Fibroblast of upper back skin (primary cell): ENCODE measurements around the gene PODXL.
A peak's percentile ranks its signal among the peaks of the same experiment; 100 is the strongest.
"Not testable (repeated sequence)": the region's sequence is repeated elsewhere in the genome, so short reads cannot be mapped to it uniquely, and the experiment has no call there.

Experiments
- DNase-seq: peaks from one replicate; pipeline ENCODE4 v3.0.0-alpha.2; 2013

Gene PODXL

DNA sequence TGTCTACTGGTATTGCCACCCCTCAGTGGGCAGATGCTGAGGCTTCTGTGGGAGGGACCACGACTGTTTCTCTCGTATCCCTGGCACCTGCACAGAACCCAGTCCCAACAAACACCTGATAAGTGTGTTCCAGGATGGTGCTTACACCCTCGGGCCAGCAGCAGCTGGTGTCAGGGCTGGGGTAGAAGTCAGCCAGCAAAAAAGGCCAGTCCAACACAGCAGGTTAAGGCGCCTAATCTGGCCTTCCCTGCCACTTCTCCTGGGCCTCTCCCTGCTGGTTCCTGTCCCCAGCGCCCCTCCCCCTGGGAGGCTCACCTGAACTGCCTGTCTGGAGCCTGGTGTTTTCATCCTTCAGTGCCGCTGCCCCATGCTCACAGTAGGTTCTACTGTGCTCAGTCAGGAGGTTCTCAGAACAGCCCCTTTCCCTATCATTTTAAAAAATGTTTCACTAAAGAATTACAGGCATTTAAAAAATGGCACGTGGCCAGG is 20.0 kb downstream of the PODXL start:
- no peak for DNase-seq

DNA sequence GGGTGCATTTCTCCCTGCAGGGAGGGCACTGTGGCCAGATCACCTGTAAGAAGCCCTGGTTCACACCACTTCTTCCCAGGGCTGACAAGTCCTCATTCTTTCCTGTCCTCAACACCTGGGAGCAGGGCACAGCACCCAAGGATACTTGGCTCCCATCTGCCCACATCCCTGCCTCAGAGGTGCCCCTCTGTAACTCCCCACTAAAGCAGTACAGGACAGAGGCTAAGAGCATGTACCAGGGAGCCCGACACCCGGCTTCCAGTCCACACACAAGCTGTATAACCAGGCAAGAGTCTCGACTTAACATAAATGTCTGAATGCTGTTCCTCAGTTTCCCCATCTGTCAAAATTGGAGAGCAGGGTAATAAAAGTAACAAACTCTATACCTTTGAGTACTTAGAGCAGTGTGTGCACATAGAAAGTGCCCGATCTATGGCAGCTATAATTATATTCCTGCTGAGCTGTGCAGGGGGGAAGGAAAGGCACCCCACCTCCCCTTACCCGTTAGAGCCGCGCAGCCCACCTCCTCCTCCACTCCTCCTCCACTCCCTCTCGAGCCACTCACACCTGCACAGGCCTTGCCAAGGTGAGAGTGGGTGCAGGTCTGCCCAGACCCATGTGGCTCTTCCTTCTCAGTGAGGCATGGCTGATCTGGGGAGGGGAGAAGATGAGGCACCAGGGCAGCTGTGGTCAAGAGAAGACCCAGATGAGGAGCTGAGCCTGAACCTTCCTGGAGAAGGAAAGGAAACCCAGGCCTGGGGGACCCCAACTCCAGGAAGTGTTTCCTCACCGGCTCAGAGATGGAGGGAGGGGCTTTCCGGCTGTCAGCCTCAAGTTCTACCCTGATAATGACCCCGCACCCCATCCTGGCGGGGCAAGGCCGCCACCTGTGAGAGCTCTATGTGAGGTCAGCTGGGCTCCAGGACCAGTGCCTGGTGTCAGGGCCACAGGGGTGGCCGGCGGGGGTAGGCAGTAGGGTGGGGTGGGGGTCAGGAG is 22.6 kb downstream of the PODXL start:
- DNase-seq: no peak

DNA sequence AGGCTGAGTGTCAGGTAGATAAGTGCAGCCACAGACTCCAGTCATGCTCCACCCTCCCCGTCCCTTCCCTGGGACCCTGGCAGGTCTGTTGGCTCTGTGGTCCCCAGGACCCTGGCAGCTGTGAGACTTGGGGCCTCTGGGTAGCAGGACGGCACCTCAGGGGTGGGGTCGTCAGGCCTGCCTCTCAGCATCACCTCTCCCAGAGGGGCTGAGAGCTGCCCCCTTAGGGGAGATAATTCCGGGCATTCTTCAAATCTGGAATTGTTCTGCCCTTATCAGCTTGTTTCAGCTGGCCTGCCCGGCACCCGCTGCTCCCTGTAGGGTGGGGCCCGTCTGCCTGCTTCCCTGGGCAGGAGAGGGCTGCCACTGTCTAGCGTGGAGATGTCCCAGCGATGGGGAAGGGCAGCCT is 23.3 kb downstream of the PODXL start:
- no peak for DNase-seq

DNA sequence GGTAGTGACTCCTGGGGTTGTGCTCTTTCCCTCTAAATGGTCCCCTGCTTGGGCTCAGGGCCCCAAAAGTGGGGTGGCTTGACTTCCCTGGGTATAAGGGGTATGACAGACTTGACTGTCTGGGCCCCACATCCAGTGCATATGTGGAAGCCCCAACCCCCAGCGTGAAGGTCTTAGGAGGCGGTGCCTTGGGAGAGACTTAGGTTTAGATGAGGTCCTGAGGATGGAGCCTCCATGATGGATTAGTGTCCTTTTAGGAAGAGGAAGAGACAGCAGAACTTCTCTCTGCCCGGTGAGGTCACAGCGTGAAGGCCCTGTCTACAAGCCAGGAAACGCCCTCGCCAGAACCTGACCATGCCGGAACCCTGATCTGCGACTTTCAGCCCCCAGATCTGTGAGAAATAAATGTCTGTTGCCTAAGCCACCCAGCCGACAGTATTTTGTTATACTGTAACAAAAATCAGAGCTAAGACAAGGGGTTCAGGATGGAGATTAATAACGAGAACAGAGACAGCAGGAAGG is 23.8 kb downstream of the PODXL start:
- no peak for DNase-seq

DNA sequence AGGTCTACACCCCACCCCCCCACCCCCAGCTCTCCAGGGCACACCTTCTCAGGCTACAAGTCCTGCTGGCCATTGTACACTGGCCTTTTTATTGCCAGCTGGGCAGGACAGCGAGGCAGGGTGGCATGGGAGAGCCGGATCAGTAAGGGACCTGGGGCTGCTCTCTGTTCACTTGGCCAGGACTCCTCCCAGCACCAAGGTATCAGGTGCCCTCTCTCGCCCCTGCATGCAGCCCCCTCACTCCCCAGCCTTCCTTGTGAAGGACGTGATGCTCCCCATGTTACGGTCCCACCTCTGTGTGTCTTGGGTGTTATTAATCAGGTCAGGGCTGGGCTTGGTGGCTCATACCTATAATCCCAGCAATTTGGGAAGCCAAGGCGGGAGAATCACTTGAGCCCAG is 26.3 kb downstream of the PODXL start:
- DNase-seq: no peak

DNA sequence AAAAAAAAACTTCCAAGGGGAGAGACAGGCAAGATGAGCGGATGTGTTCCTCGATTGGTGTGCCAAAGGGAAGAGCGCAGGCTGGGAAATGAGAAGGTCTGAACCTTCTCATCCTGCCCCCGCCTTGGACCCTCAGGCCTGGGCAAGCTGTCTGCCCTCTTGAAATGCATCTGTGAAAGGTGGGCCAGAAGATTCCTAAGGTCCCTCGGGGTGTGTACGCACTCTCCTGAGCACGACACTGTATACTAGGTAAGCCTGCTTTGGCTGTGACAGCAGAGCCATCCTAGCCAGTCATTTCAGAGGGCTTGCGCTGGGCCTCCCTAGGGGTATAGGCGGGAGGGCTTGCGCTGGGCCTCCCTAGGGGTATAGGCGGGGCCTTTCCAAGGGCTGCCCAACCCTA is 26.8 kb downstream of the PODXL start:
- no peak for DNase-seq

DNA sequence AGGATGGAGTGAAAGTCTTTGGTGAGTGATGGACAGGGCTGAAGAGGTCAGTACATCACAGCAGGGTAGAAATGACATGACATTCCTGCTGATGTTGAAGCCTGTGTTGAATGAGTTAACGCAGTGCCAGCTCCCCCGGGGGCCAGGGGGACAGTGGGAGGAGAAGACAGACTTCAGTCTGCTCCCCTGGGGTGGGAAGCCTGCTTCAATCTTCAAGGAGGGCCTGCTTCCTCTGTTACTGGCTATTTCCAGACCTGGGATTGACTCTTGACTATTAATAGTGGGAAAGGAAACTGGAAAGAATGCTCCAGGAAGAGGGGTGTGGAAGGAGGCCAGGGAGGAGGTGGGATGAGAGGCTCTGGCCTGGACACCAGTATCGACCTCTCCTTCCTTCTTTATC is 27.2 kb downstream of the PODXL start:
- no peak for DNase-seq

DNA sequence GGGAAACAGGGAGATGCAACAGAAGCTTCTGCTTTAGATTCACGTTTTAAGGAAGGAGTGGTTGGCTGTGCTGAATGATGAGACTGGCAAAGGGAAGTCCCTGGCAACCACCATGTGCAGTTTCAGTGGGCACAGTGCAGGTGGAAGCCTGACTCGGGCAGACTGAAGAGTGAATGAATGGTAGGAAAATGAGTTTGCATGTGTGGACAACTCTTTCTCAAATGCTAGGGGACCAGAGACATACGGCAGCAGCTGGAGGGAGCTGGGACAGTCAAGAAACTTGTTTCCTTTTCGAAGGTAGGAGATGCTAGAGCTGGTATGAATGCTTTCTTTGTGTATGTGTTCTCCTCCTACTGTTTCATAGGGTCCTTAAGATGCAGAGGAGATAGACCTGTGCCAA is 29.0 kb downstream of the PODXL start:
- DNase-seq: no peak

DNA sequence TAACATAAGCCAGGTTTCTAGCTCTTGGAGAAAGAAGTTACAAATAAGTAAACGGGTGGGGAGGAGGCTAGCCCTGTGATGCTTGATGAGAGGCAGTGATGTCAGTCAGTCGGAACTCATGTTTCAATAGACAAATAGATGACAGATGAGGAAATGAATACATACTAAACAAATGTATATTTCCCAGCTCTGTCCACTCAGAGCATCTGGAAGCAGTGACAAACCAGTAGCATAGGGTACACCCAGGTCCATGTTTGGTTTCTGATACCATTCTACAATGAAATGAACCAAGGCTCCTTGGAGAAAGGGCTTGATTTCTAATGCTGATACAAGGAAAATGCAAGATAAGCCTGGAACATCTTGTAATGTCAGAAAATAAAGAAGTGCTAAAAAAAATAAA is 30.6 kb downstream of the PODXL start:
- no peak for DNase-seq

DNA sequence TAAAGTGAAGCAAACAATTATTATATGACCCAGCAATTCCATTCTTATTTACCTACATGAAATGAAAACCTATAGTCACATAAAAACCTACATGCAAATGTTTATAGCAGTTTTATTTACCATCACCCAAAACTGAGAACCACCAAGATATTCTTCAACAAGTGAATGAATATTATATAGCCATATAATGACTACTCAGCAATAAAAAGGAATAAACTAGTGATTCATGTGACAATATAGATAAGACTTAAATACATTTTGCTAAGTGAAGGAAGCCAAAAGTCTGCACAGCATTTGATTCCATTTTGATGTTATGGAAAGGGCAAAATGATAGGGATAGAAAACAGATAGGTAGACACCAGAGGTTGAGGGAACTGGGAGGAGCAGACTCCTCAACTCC is 31.7 kb downstream of the PODXL start:
- no peak for DNase-seq

DNA sequence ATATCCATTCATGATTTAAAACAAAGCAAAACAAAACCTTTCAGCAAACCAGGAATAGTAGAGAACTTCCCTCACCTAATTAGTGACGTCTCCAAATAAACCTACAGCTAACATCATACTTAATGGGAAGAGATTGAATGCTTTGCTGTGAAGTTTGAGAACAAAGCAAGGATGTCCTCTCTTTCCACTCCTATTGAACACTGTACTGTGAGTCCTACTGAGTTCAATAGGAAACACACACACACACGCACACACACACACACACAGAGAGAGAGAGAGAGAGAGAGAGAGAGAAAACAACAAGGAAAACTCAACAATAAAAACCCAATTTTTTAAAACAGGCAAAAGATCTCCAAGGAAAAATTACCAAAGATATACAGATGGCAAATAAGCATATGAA is 32.3 kb downstream of the PODXL start:
- DNase-seq: no peak

DNA sequence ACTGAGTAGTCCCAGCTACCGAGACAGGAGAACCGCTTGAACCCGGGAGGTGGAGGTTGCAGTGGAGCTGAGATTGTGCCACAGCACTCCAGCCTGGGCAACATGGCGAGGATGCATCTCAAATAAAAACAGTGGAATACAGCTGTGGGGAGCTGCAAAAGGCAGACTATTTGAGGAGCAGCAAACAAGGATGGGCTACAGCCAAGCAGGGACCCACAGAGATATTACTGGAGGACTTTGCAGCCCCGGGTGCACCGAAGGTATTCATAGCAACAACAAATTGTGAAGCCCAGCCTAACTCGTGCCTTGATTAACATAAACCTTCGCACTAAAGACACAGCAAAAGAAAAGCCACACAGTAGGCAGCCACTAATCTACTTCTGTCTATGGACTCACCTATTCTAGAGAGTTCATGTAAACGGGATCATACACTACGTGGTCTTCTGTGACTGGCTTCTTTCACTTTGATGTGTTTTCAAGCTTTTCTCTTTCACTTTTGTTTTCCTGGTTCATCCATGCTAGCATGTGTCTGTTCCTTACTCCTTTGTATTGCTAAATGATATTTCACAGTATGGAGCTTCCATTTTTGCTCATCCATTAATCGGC is 34.0 kb downstream of the PODXL start:
- no peak for DNase-seq

DNA sequence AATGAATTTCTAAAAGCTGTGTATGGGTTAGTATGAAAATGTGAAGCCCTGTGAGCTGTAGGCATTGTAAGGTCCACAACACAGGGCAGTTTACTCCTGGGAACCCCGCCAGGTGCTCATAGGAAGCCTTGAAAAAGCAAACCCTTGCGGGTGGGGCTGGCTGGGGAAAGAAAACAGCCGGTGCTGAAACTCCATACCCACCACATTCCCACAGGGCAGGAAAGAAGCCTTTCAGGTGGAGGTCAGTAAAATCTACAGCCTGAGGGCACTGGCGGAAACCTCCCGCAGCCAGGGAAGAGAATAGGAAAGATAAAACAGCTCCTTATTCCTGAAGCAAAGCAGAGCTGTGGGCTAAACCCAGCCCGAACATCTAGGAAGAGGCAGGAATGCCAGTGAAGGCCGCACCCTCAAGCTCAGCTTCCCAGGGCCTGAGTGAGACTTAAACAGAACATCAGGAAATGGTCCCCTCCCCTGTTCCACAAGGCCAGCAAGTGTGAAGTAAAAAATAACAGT is 34.7 kb downstream of the PODXL start:
- DNase-seq: no peak

DNA sequence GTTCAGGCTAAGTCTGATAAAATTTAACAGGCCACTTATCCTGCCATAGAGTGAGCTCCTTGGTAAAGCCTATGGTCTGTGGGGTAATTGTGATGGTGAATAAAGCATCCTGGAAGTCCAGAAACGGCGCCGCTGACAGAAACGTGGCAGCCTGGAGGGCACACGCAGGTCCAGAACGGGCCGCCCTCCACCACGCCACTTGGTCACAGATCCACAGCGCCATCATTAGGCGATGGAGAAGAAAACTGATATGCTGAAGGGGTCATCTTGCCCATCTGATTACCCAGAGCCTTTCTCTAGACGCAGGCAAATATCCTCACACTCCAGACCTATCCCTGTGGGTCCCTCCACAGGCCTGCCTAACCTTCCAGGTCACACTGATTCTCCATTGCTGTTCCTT is 37.8 kb downstream of the PODXL start:
- no peak for DNase-seq

DNA sequence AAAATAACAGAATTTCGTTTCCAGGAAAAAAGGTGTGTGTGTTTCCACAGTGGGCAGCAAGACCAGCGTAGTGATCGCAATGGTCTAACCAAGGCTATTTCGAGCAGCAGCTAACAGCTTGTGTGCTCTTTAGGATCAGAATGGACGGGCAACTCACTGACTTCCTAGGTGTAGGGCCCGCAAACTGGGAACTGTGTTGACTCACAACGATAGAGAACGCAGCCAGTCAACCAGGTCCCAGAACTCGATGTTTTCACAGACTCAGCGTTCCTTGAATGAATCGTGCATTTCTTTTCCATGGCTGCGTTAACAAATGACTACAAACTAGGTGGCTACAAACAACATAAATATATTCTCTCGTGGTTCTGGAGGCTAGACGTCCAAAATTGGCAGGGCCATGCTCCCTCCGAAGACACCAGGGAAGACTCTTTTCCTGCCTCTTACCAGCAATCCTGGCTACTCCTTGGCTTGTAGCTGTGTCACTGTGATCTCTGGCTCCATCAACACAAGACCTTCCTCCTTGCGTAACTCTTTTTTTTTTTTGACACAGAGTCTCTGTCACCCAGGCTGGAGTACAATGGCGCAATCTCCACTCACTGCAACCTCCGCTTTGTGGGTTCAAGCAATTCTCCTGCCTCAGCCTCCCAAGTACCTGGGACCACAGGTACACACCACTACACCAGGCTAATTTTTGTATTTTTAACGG is 39.1 kb downstream of the PODXL start:
- no peak for DNase-seq

DNA sequence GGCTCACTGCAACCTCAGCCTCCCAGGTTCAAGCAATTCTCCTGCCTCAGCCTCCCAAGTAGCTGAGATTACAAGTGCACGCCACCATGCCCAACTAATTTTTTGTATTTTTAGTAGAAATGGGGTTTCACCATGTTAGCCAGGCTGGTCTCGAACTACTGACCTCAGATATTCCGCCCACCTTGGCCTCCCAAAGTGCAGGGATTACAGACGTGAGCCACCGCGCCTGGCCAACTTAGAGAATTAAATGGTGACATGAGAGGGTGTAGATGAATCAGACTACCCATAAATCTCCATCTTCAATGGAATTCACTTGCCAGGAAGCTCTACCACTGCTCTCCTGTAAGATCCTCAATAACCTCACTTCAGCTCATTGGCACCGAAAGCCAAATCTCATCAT is 41.0 kb downstream of the PODXL start:
- DNase-seq: not testable (repeated sequence)

DNA sequence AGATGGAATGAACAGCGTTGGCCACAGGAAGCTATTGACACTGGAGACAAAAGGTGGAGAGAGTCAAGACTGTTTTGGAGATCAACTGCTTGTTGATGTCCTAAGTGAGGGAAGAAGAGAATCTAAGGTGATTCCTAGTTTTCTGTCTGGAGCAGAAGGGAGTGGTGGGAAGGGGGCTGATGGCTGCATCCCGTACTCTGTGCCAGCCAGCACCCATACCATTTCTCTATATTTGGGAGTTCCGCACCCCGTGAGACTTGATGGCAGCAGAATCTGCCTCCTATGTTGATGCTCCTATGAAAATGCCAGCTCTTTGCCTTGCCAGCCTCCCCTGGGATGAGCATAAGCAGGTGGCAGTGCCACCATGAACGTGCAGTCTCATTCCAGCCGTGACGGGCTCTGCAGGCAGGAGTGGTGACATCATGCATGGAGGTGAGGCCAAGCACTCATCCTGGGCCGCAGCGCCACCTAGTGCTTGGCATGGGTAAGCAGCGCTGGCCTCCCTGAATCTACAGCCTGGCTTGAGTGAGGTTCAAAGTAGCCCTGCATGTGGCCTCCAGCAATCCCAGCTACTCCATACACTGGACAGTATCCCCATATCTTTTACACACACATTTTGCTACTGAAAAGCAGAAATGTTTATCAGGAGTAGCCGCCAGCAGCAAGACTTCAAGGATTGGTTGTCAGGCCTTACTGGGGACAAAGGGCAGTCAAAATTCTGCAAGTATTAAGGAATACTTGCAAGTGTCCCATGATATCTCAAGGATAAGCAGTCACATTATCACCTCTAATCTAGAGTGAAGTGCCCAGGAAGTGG is 43.0 kb downstream of the PODXL start:
- DNase-seq: peak; percentile 77

DNA sequence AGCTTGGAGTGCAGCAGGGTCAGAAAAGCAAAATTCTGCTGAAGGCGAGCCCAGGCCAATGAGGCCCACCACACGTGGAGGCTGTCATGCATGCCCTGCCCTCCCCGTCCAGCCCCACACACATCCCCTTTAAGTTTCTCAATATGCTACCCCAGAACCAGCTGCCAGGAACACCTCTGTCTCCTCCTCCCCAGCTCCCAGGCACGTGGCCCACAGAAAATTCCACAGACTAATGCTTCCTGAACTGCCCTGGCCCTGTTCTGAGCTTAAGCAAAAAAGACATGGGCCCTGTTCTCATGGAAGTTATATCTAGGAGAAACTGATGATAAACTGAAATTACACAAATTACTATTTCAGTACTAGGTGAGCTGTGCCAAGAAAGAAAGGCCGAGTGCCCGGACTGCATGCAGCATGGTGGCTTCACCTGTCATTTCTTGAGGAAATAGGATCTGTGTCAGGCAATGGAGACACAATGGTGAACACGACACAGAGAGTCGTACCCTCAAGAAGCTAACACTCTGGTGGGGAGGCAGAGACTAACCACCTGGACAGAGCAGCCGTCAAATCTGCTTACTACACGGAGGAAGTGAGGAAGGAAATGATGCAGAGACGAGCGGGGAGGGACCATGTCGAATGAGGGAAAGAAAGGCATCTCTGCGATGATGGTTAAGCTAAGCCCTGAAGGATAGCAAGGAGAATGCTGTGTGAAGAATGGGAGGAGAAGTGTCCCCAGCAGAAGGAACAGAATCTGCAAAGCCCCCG is 44.5 kb downstream of the PODXL start:
- DNase-seq: no peak

DNA sequence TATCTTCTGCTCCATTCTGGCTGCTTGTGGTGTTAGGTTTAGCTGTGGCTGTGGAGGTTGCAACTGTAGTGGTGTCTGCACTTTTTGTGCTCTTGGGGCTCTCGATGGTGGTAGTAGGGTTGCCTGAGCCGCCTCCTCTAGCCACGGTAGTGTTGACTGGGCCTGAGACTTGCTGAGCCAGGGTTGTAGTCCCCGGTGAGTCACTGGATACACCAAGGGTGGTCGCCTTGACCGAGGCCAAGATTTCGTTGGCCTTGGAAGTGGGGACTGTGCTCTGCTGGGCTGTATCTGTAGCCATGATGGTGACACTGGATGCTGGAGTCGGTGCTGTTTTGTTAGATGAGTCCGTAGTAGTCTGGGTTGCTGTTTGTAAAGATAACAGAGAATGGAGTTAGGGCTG is 45.4 kb downstream of the PODXL start:
- DNase-seq: no peak

DNA sequence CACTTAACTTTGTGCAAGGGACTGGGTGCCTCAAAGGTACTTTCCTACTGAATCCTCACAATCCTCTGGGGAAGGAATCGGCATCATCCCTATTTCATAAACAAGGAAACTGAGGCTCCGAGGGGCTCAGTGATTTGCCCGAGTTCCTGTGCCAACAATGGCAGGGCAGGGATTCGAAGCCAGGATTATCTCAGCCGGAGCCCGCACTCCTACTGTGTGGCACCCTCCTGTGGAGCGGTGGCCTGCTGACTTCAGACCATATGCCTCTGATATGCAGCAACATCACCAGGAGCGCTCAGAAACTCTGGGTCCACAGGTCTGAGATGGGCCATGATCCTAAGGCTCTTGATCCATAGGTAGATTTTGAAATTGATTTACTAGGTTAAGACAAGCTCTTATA is 46.6 kb downstream of the PODXL start:
- DNase-seq: no peak

DNA sequence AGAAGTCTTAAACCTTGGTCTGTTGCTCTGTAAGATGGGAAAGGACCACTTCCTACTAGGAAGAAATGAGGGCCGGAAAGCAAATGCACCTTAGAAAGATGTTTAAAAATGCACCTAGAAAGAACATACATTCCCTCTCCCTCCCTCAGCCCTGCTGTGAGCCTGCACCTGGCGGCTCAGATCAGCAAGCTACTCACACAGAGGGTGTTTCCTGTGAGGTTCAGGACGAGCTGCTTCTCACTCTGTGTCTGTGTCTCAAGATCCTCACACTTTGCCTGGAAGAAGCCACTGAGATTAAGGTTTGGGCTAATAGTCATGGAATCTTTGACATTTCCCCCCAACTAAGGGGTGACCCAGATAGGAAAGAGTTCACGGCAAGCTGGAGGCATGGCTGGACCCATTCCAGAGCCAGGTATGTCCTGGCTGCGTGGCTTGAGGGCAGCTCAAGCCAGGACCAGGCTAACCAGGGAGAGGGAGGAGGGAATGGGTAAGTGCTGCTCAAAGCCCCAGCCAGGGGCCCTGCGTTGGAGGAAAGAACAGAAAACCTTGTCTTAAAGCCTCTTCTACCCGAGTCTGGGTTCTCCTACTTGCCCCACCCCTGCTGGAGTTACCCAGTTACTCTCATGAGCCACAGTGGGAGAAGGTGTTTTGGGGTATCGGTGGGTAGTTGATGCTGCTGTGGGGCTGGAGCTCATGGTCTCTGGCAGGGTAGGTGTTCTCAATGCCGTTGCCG is 47.5 kb downstream of the PODXL start:
- no peak for DNase-seq
